NB4 (cell line): ENCODE results near the gene CBFA2T3.

ENCODE experiments used
- MYC ChIP-seq: IDR thresholded peaks from 2 replicates; pipeline ENCODE4 v1.6.1; 2011; ENCODE audit warnings: low read depth, low read length
- POLR2A ChIP-seq: IDR thresholded peaks from 2 replicates; pipeline ENCODE4 v1.6.1; 2011; ENCODE audit warnings: mild to moderate bottlenecking; ENCODE audit not compliant: insufficient read length; ENCODE audit errors: extremely low read depth
- TF ChIP-seq, protein P1 (sequence below): IDR thresholded peaks from one replicate; pipeline ENCODE4 v1.5.1; 2012; ENCODE audit warnings: low read depth, low read length

DNA sequence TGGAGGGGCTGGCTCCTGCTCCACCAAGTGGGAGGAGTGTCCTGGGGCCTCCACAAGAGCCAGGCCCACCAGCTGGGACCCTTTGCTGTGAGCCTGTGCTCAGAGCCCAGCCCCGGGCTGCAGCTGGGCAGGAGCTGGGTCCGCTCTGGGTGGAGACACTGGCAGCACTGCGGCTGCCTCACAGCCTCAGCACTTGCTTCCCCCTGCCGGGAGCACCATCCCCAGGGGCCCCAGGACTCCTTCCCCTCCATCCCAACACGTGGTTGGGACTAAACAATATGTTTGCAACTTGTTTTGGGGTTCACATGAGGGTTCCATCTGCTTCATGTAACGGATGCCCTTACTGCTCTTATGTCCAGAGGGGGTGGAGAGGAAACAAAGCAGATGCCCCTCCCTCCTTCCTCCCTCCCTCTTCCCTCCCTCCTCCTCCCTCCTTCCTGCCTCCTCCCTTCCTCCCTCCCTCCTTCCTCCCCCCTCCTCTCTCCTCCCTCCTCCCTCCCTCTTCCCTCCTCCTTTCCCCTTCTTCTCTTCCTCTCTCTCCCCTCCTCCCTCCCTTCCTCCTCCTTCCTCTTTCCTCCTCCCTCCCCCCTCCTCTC is 16.3 kb upstream of the CBFA2T3 start:
- TF ChIP-seq, protein P1, sequence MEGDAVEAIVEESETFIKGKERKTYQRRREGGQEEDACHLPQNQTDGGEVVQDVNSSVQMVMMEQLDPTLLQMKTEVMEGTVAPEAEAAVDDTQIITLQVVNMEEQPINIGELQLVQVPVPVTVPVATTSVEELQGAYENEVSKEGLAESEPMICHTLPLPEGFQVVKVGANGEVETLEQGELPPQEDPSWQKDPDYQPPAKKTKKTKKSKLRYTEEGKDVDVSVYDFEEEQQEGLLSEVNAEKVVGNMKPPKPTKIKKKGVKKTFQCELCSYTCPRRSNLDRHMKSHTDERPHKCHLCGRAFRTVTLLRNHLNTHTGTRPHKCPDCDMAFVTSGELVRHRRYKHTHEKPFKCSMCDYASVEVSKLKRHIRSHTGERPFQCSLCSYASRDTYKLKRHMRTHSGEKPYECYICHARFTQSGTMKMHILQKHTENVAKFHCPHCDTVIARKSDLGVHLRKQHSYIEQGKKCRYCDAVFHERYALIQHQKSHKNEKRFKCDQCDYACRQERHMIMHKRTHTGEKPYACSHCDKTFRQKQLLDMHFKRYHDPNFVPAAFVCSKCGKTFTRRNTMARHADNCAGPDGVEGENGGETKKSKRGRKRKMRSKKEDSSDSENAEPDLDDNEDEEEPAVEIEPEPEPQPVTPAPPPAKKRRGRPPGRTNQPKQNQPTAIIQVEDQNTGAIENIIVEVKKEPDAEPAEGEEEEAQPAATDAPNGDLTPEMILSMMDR, result no peak
- TF ChIP-seq POLR2A (no peak), MYC (no peak)
